Ovary (tissue), 9 donors: ENCODE results near the gene COLQ. TPM values are rescaled to one million over a fixed set of nuclear protein-coding genes. Genes with fewer than 3 reads are reported as not detected.

Experiments
- DNase-seq, 5 donors: peaks; one replicate each; pipeline ENCODE4 v3.0.0-alpha.2; 2019 to 2020
- H3K27ac ChIP-seq, 2 donors: fragments of 200-600 bp; one replicate each; pipeline versions ENCODE4 v1.5.1 to v1.8.0; 2019 to 2022
- H3K27me3 ChIP-seq: fragments of 200-600 bp; one replicate; pipeline ENCODE4 v1.8.0; 2022
- H3K36me3 ChIP-seq: fragments of 200-600 bp; sonication (generic); one replicate; pipeline ENCODE4 v1.5.1; 2019
- H3K4me1 ChIP-seq: one replicate; pipeline ENCODE4 v1.8.1; 2013; ENCODE audit warnings: mild to moderate bottlenecking, moderate library complexity; ENCODE audit not compliant: insufficient read depth
- H3K4me3 ChIP-seq: fragments of 200-600 bp; sonication (generic); one replicate; pipeline ENCODE4 v1.5.1; 2017
- H3K9me3 ChIP-seq, 2 donors: fragments of 200-600 bp in 1 of 2; sonication (generic) in 1 of 2; one replicate each; pipeline versions ENCODE4 v1.5.1 to v1.8.1; 2013 to 2019; ENCODE audit warnings: mild to moderate bottlenecking in 1 of 2, moderate library complexity in 1 of 2
- EP300 ChIP-seq: sonication (generic); formaldehyde crosslinking; IDR thresholded peaks from one replicate; pipeline ENCODE4 v1.6.1; 2017; ENCODE audit warnings: antibody characterized with exemption
- POLR2A ChIP-seq: fragments of 450-650 bp; IDR thresholded peaks from one replicate; pipeline ENCODE4 v1.6.1; 2017; ENCODE audit warnings: antibody characterized with exemption, mild to moderate bottlenecking, moderate library complexity
- WGBS, 3 donors: extraction: QIAGEN DNeasy Blood & Tissue Kit in 1 of 3; methylation state at CpG; one replicate each; pipeline versions ENCODE4 v1.1.5 to v1.1.7; 2013 to 2017; 5-methylcytosine and 5-hydroxymethylcytosine counted together
- intact Hi-C, 4 donors: fragments of 100-400 bp; cut with DNase I; formaldehyde crosslinking; loops; one replicate each; pipeline versions ENCODE4 v1.11.0 to v1.15.1; 2022 to 2023
- polyA plus RNA-seq, 2 donors: library from polyadenylated mRNA; stranded (reverse); fragments of 200-250 nt in 1 of 2; fragments of 350-450 nt in 1 of 2; fragmentation: Illumina TruSeq in 1 of 2; extraction: RNeasy Lipid Tissue Mini Kit (QIAGEN cat#74804) in 1 of 2; gene quantifications; one replicate each; pipeline ENCODE4 v1.2.3, GENCODE V29; 2013 to 2014
- total RNA-seq, 7 donors: library from RNA; depleted of rRNA in 2 of 7; stranded (reverse); fragments of >200 nt in 2 of 7; fragmentation: NEBNext Ultra II Directional in 3 of 7; extraction: Animal tissue kit (Norgen Biotek cat#: 25700) in 3 of 7; gene quantifications; one replicate each; pipeline versions ENCODE4 v1.1.0 to v1.2.4, GENCODE V29; 2016 to 2023
- TF ChIP-seq, protein P1 (sequence below), 3 donors: fragments of 450-650 bp in 2 of 3; fragments of 200-600 bp in 1 of 3; IDR thresholded peaks; one replicate each; pipeline versions ENCODE4 v1.5.1 to v1.8.0; 2016 to 2022; ENCODE audit warnings: antibody characterized with exemption in 3 of 3, mild to moderate bottlenecking in 1 of 3
- donor health status: DM: no; HTN: no; CAD: no; lungs with moderate emphysema.
- donor health status: DM: no; HTN: no; CAD: no.
- donor health status: Bipolar disorder and iron deficiency.
- donor health status: DM: yes; HTN: yes; CAD: no.
- donor health status: DM: no; HTN: no; CAD: no.
- donor health status: DM: yes; HTN: yes; CAD: no.

COLQ gene
- total and polyA plus RNA-seq, 9 donors = 1.9 to 6.1 (median 3.1) TPM

- no peak overlapping the region for H3K27ac ChIP-seq
- no peaks in the 10 kb centered on the region for H3K27me3 ChIP-seq
- DNase-seq = no peak
- TF ChIP-seq POLR2A (no peak), EP300 (no peak)
- TF ChIP-seq, protein P1, sequence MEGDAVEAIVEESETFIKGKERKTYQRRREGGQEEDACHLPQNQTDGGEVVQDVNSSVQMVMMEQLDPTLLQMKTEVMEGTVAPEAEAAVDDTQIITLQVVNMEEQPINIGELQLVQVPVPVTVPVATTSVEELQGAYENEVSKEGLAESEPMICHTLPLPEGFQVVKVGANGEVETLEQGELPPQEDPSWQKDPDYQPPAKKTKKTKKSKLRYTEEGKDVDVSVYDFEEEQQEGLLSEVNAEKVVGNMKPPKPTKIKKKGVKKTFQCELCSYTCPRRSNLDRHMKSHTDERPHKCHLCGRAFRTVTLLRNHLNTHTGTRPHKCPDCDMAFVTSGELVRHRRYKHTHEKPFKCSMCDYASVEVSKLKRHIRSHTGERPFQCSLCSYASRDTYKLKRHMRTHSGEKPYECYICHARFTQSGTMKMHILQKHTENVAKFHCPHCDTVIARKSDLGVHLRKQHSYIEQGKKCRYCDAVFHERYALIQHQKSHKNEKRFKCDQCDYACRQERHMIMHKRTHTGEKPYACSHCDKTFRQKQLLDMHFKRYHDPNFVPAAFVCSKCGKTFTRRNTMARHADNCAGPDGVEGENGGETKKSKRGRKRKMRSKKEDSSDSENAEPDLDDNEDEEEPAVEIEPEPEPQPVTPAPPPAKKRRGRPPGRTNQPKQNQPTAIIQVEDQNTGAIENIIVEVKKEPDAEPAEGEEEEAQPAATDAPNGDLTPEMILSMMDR (IDR thresholded peaks at IDR 0.05) = no peak
- H3K36me3 ChIP-seq = no peaks in the 10 kb centered on the region
- WGBS, 3 donors = 82 to 90% (median 87%) methylated on average over 9 of the region's 9 CpGs
- H3K9me3 ChIP-seq = no peaks in the 10 kb centered on the region
- intact Hi-C loops = no loop called here
- H3K4me3 ChIP-seq = no peak overlapping the region
- H3K4me1 ChIP-seq = no peaks in the 10 kb centered on the region
These were observed 69.3 kb downstream of the COLQ start for GRCh38 chr3:15452156-15452555.

DNA sequence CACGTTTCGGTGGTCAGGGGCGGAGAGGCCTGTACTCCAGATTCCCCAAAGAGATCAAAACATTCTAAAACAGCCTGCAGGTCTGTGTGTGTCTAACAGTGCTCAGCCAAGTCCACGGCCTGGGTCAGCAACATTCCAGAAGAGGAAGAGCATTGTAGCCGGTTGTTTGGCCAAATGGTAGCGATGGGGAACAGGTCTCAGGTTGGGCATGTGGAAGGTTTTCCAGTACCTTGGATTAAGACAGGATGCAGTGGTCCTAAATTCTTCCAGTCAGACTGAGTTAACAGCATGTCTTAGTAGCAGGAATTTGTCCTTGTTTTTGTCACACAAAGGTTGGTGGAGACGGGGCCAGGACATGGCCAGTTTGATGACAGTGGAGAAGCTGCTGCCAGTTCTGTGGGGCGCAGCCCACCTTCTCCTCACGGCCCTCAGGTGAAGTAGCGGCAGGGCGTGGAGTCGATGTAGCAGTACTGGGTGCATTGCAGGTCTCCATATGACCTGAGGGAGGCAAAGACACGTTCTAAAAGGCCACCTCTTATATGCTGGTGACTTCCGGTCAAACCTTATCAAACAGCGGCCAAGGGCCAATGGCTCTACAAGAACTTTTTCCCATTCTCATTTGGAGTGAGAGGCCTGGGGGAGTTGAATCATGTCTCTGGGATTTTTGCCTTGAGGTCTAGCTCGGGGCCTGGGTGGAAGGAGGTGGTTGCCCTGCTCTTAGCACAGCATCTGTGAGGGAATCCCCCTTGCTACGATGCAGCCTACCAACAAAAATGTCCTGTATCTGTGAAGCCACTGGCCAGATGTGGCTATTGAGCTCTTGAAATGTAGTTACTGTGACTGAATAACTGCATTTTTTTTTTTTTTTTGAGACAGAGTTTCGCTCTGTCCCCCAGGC is 70.0 kb downstream of the COLQ start:
- Histone ChIP-seq H3K36me3 (no peaks in the 10 kb centered on the region), H3K4me3 (no peak overlapping the region), H3K27ac (no peak overlapping the region), H3K4me1 (no peaks in the 10 kb centered on the region), H3K27me3 (no peaks in the 10 kb centered on the region), H3K9me3 (no peaks in the 10 kb centered on the region)
- 89 to 90% (median 90%) methylated on average over 18 of the region's 18 CpGs for WGBS, 3 donors
- TF ChIP-seq POLR2A (no peak), EP300 (no peak)
- TF ChIP-seq, protein P1 (IDR thresholded peaks at IDR 0.05) = no peak
- intact Hi-C loops = no loop called here
- no peak for DNase-seq

- intact Hi-C loops = no loop called here
These were observed 70.9 kb downstream of the COLQ start for GRCh38 chr3:15450438-15451215.

More at GRCh38 chr3:15450438-15451215, 70.9 kb downstream of the COLQ start:
- WGBS, 3 donors = 92 to 95% (median 92%) methylated on average over 12 of the region's 12 CpGs
- no peak for TF ChIP-seq POLR2A
- TF ChIP-seq, protein P1 (IDR thresholded peaks at IDR 0.05) = no peak
- no peak for TF ChIP-seq EP300
- Histone ChIP-seq H3K4me1 (no peaks in the 10 kb centered on the region), H3K4me3 (no peak overlapping the region), H3K27me3 (no peaks in the 10 kb centered on the region), H3K27ac (no peak overlapping the region), H3K9me3 (no peaks in the 10 kb centered on the region), H3K36me3 (no peaks in the 10 kb centered on the region)
- no peak for DNase-seq
